ENCODE data around the gene DAPK2. TPM values are rescaled to one million over a fixed set of nuclear protein-coding genes. Genes with fewer than 3 reads are reported as not detected.

The DAPK2 gene
- total RNA-seq, 2 donors from 2014 or later = 13.8 to 40.4 TPM

DNA sequence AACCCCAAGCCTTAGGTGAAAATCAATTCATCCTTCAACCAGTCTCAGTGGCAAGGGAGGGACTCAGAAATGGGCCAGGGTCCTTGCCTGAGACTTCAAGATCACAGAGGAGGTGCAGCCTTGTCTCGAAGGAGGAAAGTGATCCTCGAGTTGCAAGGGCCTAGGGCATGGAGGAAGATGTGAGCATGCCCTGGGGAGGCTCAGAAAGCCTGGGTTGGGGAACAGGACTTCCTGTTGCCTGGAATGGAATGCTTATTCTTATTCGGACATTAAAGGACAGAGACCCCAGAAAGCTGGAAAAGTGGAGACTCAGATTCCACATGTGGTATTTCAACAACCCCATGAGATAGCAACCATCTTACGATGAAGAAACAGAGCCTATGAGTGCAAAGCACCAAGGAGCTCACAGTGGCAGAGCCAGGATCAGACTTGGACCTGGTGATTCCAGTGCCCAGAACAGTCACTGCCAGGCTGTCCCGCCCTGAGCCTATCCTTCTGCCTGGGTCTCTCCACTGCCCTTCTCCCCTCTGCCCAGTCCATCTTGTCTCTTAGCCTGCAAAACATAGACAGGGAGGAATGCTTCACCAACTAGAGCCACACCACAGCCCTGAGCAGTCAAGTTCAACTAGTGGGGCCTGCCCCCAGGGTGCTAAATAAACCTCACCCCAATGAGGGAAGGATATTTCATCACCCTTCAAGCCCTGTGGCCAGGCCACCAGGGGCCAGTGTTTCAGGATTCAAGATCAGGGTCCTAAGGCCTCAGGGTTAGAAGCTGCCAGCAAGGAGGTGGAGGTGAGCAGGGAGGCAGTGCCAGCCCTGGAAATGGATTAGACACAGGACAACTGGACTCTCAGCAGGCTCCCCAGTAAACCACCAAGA is 21.9 kb downstream of the DAPK2 start:
- Histone ChIP-seq H3K4me3 (no peak overlapping the region), H3K4me1 (replicated peaks) (no peaks in the 10 kb centered on the region), H3K27ac (no peak overlapping the region), H3K27me3 (replicated peaks; ENCODE audit: insufficient read depth) (no peaks in the 10 kb centered on the region), H3K36me3 (no peaks in the 10 kb centered on the region), H3K9me3 (no peaks in the 10 kb centered on the region)
- intact Hi-C loops (cut with DNase I) = no loop called here
- DNase-seq (ENCODE audit: low spot score) = no peak
- WGBS = 80% methylated on average over 5 of the region's 5 CpGs
- TF ChIP-seq POLR2A (IDR thresholded peaks at IDR 0.05) (no peak), CTCF (IDR thresholded peaks at IDR 0.05) (no peak), POLR2AphosphoS5 (IDR thresholded peaks at IDR 0.05) (no peak)

- H3K4me3 ChIP-seq = no peak overlapping the region
- H3K27ac ChIP-seq = no peak overlapping the region
- no peaks in the 10 kb centered on the region for H3K36me3 ChIP-seq
- DNase-seq (ENCODE audit: low spot score) = no peak
- intact Hi-C loops (cut with DNase I) = no loop called here
- no peaks in the 10 kb centered on the region for H3K9me3 ChIP-seq
- peaks cover under 1% of the 10 kb centered on the region for H3K4me1 ChIP-seq (replicated peaks)
- 40% methylated on average over 1 of the region's 1 CpG for WGBS
- H3K27me3 ChIP-seq (replicated peaks; ENCODE audit: insufficient read depth) = no peaks in the 10 kb centered on the region
- no peak for TF ChIP-seq POLR2AphosphoS5 (IDR thresholded peaks at IDR 0.05)
These were observed 23.1 kb downstream of the DAPK2 start for GRCh38 chr15:64023220-64023619.

DNA sequence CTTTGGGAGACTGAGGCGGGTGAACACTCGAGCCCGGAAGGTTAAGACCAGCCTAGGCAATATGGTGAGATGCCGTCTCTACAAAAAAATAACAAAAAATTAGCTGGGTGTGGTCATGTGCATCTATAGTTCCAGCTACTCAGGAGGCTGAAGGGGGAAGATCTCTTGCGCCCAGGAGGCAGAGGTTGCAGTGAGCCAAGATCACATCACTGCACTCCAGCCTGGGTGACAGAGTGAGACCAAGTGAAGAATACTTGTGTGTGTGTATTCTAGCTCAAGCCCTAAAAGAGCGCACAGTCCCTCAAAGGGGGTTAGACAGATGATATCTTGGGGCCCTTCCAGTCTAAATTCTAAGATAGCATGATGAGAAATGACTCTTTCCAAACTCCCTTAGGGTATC is 23.7 kb downstream of the DAPK2 start:
- Histone ChIP-seq H3K36me3 (no peaks in the 10 kb centered on the region), H3K9me3 (no peaks in the 10 kb centered on the region), H3K4me1 (replicated peaks) (peaks cover 5% of the 10 kb centered on the region), H3K27ac (no peak overlapping the region), H3K4me3 (no peak overlapping the region), H3K27me3 (replicated peaks; ENCODE audit: insufficient read depth) (no peaks in the 10 kb centered on the region)
- WGBS = 95% methylated on average over 6 of the region's 6 CpGs
- DNase-seq (ENCODE audit: low spot score) = no peak
- TF ChIP-seq CTCF (IDR thresholded peaks at IDR 0.05) (no peak), POLR2A (IDR thresholded peaks at IDR 0.05) (no peak), POLR2AphosphoS5 (IDR thresholded peaks at IDR 0.05) (no peak)
- intact Hi-C loops (cut with DNase I) = no loop called here

GRCh38 chr15:64019764-64020163 is 26.5 kb downstream of the DAPK2 start:
- peak; percentile 58 for DNase-seq (ENCODE audit: low spot score)
- Histone ChIP-seq H3K4me1 (replicated peaks) (peaks cover 5% of the 10 kb centered on the region), H3K4me3 (no peak overlapping the region), H3K9me3 (no peaks in the 10 kb centered on the region), H3K36me3 (no peaks in the 10 kb centered on the region), H3K27me3 (replicated peaks; ENCODE audit: insufficient read depth) (no peaks in the 10 kb centered on the region), H3K27ac (no peak overlapping the region)
- TF ChIP-seq CTCF (IDR thresholded peaks at IDR 0.05) = no peak
- TF ChIP-seq POLR2AphosphoS5 (IDR thresholded peaks at IDR 0.05) = peak; percentile 84
- WGBS = 56% methylated on average over 2 of the region's 2 CpGs
- intact Hi-C loops (cut with DNase I) = no loop called here

DNA sequence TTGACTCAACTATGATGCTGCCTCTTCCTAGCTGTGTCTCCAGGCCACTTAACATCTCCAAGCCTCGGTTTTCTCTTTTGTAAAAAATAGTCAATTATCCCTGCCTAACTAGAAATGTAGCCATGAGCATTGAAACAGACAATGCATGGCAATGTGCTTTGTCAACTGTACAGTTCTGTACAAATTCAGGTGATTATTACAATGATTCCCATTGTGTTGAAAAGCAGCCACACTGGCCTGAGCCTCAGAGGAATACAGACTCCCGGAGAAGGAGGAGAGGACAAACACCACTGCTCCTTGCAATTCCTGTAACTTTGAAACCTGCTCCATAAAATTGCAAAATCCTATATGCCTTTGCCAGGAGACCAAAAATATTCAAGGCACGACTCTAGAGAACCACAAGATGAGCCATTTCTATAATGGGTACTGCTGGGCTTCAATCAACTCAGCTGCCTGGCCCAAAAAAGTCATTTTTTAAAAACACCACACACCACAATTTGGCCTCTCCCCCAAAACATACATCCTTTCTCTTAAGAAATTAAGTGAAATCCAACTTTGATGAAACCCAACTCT is 28.6 kb downstream of the DAPK2 start:
- Histone ChIP-seq H3K4me3 (no peak overlapping the region), H3K27ac (no peak overlapping the region), H3K36me3 (no peaks in the 10 kb centered on the region), H3K9me3 (no peaks in the 10 kb centered on the region), H3K4me1 (replicated peaks) (peaks cover 5% of the 10 kb centered on the region), H3K27me3 (replicated peaks; ENCODE audit: insufficient read depth) (no peaks in the 10 kb centered on the region)
- no peak for DNase-seq (ENCODE audit: low spot score)
- intact Hi-C loops (cut with DNase I) = no loop called here
- WGBS = 36% methylated on average over 3 of the region's 3 CpGs
- no peak for TF ChIP-seq POLR2AphosphoS5 (IDR thresholded peaks at IDR 0.05)
